GM12891 (cell line): ENCODE data around the gene NSUN2.

Experiments used
- PAX5 ChIP-seq: IDR thresholded peaks from 2 replicates; pipeline ENCODE4 v1.6.1; 2011; ENCODE audit warnings: low read length, moderate library complexity, mild to moderate bottlenecking; ENCODE audit not compliant: insufficient read depth, severe bottlenecking
- POLR2A ChIP-seq: IDR thresholded peaks from 2 replicates; pipeline ENCODE4 v1.6.1; 2011; ENCODE audit warnings: low read depth, low read length, control low read depth
- POLR2AphosphoS5 ChIP-seq: IDR thresholded peaks from 2 replicates; pipeline ENCODE4 v1.6.1; 2011; ENCODE audit warnings: low read depth, low read length, control low read depth
- SPI1 ChIP-seq: IDR thresholded peaks from 2 replicates; pipeline ENCODE4 v1.6.1; 2011; ENCODE audit warnings: low read depth, low read length, control low read depth
- TAF1 ChIP-seq: IDR thresholded peaks from 2 replicates; pipeline ENCODE4 v1.6.1; 2011; ENCODE audit warnings: low read depth, low read length, control low read depth

DNA sequence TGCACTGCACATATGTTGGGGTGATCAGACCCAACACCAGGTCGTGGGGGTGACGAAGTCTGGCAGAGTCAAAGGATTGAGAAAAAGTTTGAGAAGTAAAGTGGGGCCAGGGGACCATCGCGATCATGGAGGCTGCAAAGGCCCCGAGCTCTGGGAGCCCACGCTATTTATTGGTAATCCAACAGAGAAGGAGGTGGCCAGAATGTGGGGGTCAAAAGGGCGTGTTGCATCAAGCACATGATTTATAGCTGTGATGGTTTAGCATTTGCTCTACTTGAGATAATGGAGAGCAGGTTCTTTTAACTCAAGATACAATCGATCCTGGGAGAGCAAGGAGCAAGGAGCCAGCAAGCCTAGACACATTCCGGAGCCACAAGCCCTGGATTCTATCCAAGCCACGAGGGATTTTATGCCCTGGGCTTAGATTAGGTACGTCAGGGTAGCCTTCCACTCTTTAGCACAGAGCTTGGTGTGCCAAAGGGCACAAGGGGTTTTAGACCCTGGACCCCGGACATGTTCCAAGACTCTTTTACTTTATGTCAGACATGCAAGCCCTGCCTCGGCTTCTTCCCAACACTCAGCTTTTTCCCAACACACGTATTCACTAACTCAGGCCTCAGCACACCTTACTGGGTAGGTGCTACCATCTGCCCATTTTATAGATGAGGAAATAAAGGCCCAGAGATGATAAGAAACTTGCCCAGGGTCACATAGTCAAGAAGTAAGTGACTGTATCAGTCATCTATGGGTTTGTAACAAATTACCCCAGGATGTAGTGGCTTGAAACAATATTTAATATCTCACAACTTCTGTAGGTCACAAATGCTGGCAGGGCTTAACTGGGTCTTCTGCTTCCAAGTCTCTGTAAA, 39.5 kb downstream of the NSUN2 start:
- TF ChIP-seq POLR2AphosphoS5, result no peak
- TF ChIP-seq POLR2A, result no peak
- TF ChIP-seq TAF1, result no peak
- no peak for TF ChIP-seq SPI1
- no peak for TF ChIP-seq PAX5
